NCI-H2081 treated with DMSO at 0.1 percent for 48 hours (cell line): ENCODE measurements around the gene IGFL3.
"Not testable (repeated sequence)": the region's sequence is repeated elsewhere in the genome, so short reads cannot be mapped to it uniquely, and the experiment has no call there.

Source experiments
- DNase-seq: peaks from one replicate; lab custom pipeline; 2025; lab: John Stamatoyannopoulos, UW

Gene IGFL3

GRCh38 chr19:46124638-46125115 is at the start of gene IGFL3:
IGFL3 (minus strand) TSS chr19:46124688; CDS start chr19:46124649, 39 bp downstream.
- no peak for DNase-seq

DNA sequence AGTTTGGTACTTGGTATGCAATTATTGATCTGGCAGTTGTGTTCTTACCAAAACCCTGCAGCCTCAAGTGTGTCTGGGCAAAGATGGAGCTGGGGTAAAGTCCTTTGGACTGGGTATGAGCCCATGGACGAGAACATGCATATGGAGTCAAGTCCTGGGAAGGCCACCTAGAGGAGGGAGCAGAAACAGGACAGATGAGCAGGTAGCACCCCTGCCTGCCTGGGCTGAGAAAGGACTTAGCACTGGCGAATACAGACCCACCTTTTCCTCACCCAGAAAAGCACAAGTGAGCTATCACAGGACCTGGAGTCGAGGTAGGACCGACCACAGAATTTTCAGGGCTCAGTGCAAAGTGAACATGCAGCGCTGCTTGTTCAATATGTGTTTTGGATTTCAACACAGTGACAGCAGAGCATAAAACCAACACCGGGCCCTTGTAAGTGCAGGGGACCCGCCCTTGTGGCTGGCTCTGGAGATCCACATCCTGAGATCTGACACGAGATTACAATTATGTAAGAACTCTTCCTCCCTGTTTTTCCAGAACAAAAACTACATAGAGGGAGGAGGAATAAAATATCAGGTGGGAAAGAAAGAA is 49.5 kb upstream of the IGFL3 start:
- no peak for DNase-seq

DNA sequence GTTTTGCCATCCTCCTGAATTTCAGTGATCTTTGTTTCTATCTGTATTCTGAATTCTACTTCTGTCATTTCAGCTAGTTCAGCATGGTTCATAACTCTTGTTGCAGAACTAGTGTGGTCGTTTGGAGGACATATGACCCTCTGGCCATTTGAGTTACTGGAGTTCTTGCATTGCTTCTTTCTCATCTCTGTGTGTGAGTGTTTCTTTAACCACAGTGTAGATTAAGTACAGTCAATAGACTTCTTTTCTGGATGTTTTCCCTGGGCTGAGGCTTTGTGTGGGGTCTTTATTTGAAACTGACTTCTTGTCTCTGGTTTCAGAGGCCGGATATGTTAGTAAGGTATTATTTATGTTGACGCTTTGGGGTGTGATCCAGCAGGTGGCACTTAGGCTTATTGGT is 38.2 kb upstream of the IGFL3 start:
- no peak for DNase-seq

DNA sequence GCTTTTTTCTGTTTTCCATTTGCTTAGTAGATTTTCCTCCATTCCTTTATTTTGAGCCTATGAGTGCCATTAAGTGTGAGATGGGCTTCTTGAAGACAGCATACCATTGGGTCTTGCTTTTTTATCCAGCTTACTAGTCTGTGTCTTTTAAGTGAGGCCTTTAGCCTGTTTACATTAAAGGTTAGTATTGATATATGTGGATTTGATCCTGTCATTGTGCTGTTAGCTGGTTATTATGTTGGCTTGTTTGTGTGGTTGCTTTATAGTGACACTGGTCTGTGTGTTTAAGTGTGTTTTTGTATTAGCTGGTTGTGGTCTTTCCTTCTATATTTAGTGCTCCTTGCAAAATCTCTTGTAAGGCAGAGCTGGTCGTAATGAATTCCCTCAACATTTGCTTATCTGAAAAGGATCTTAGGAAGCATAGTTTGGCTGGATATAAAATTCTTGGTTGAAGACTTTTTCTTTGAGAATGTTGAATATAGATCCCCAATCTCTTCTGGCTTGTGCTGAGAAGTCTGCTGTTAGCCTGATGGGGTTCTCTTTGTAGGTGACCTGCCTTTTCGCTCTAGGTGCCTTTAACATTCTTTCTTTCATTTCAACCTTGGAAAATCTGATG is 37.3 kb upstream of the IGFL3 start:
- not testable (repeated sequence) for DNase-seq

GRCh38 chr19:46160233-46160775 is 35.8 kb upstream of the IGFL3 start:
- DNase-seq = no peak

- no peak for DNase-seq
Measured at GRCh38 chr19:46159418-46160232, 35.1 kb upstream of the IGFL3 start.

DNA sequence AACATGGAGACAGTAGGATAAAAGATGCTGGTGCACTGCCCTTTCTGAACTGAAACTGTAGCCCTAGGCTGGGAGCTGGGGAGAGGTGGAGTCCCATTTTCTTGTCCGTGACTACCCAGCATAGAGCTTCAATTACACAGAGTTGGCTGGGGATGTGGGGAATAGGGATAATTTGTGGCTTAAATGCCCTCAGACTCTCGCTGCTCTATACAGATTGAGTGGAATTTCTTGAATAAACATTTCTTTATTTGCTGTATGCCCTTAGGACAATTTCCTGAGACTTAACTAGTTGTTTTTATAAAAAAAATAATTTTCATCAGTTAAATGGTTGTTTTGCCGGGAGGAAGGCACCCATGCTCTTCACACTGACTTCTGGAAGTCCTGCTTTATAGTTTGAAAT is 30.7 kb upstream of the IGFL3 start:
- DNase-seq = no peak

- no peak for DNase-seq
Measured at GRCh38 chr19:46150606-46151005, 26.1 kb upstream of the IGFL3 start.

GRCh38 chr19:46147791-46148288 is 23.4 kb upstream of the IGFL3 start, which contains the start of gene IGFL2:
IGFL2 (plus strand) TSS chr19:46148238; CDS start chr19:46148279, 41 bp downstream.
- no peak for DNase-seq

DNA sequence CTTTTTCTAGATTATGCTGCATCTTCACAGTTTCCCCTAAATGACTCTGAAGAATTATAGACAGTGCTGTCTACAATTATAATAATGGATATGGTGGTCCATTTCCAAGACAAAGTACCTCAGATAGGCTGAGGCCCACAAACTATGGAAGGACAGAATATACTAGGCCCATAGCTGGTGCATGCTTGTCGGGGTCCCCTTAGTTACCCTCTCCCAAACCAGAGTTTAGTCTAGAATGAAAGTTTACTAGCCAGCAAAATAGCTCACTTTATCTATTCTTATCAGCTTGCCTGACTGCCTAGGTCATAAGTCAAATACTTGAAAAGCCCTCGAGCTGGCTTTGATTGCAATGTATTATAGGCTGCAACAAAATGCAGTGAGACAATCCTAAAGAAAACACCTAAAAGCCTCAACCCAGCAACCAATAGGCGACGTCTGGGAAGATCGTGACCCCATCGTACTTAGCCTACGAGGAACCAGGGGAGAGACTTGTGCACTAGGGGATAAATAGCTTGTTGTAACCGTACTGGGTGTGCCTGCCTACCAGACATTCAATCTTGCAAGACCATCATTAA is 22.8 kb upstream of the IGFL3 start:
- DNase-seq = no peak

GRCh38 chr19:46144756-46145155 is 20.3 kb upstream of the IGFL3 start:
- DNase-seq = no peak

DNA sequence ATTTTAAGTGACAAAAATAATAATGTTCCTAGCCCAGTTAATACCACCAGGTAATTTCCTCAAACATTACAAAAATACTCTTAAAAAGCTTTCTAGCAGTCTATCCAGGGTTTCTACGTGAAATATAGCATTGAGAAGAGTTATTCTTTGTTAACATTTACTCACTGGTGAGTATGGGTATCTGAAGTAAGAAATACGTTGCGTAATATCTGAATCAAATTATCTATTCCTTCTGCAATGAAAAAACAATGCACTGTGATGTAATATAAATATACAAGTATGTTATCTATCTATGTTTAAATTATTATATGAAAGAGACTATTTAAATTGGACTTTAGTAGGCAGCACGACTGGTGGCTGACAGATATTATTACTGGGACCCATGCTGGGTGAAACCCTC is 17.8 kb upstream of the IGFL3 start:
- no peak for DNase-seq

DNA sequence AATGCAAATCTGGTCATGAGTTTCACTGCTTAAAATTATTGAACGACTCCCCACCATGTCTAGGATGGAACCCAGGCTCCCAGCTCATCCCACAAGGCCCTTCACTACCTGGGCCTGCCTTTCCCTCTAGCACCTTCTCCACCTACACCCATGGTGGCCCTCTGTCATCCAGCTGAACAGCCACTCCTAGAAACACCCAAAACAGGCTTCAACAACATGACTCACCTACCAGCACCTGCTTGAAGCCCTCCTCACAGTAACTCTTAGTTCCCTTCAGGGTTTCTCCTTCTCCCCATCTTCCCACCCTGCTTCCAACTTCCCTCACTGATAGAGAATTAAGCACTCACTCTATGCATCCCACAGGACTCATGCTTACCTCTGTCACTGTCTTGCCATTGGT is 16.9 kb upstream of the IGFL3 start:
- no peak for DNase-seq

DNA sequence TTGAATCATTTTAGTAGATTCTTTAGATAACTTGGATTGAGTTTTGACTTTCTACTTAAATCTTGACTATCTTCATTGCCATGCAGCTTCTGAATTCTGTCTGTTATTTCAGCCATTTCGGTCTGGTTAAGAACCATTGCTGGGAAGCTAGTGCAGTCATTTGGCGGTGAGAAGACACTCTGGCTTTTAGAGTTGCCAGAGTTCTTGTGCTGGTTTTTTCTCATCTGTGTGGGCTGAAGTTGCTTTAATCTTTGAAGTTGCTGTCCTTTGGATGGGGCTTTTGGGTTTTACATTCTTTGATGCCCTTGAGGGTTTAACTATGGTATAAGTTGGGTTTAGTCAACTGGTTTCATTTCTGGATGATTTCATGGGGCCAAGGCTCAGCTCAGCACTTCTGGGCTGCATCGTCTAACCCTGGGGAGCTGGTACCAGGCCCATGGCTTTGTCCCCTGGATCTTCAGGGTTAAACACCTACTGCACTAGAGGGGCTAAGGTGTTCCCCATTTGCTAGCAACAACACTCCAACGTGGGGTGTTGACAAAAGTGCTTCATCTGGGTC is 13.5 kb upstream of the IGFL3 start:
- no peak for DNase-seq

GRCh38 chr19:46134527-46134926 is 10.0 kb upstream of the IGFL3 start:
- no peak for DNase-seq

DNA sequence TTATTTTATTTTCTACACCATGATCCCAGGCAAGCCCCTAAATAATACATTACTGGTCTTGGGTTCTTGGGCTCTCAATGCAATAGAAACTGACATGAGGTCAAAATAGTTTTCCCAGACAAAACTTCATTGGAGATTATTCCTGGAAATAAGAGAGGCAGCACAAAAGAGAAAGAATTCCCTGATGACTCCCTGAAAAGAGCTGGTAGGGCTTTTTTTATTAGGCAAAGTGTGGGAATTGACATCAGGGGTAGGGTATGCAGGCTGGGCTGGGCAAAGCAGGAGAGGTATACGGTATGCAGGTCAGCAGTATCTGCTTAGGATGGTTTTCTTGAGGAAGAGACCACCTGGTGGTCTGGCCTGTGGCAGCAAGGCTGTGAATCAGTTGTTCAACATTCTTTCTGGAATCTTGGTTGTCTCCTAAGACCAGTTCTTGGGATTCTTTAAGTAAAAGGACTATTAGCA is 9.3 kb upstream of the IGFL3 start:
- no peak for DNase-seq

DNA sequence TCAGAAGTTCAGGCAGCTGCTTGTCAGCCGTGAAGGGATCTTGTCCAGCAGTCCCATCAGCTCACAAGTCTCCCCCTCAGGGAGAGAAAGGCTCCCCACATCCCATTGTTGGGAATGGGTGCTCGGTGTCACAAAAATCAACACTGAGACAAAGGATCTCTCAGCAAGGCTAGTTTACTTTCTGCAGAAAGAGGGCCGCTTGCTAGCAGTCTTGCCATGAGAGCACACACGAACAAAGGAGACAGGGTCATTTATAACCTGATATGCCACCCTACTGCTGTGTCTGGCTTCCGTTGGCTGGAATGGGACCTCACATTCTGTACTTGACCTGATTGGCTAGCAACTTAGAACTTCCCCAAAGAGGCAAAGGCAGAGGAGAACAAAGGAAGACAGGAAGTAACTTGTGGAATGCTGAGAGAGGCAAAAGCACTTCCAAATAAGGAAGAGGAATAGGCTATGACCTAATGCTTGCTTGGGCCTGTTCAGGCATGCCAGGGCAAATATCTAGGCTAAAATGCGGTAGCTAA is 8.7 kb upstream of the IGFL3 start:
- DNase-seq = no peak

DNA sequence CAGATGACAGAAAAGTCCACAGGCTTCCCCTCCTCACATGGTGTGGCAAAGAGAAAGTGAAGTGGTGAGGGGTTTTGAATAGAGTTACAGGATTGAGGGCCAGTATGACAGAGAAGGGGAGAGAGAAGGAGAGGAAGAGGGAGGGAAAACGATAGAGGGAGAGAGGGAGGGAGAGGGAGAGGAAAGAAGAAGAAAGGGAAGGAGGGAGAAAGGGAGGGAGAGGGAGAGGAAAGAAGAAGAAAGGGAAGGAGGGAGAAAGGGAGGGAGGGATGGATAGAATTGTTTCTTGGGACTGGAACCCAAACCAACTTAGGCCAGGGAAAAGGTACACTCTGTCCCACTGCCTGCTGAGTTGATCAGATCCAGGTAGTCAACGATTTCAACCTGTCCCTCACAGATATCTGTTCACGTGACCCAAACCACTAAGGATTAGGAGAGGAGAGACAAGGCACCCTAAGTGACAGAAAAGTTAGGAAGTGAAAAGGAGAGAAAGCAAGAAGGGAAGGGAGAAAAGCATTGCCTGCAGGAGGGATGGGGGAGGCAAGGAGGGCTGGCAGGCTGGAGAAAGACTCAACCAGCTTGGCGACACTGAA is 8.1 kb upstream of the IGFL3 start:
- no peak for DNase-seq

DNA sequence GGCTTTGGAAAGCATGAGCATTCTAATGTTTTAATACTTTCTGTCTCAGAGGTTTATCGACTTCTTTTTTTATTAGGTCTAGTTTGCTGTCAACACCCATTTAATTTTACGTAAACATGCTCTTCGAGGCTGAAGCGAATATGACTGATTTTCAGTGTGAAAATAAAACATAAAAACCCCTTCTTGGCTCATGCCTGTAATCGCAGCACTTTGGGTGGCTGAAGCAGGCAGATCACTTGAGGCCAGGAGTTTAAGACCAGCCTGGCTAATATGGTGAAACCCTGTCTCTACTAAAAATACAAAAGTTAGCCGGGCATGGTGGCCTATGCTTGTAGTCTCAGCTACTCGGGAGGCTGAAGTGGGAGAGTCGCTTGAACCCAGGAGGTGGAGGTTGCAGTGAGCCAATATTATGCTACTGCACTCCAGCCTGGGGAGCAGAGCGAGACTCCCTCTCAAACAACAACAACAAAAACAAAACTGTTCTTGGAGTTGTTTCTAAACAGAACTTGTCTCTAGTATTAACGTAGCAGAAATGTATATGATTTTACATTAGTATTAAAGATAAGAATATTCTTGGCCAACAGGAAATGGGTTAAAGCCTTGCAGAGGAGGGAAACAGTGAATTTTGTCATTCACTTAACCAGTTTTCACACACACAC is 7.1 kb upstream of the IGFL3 start:
- no peak for DNase-seq

DNA sequence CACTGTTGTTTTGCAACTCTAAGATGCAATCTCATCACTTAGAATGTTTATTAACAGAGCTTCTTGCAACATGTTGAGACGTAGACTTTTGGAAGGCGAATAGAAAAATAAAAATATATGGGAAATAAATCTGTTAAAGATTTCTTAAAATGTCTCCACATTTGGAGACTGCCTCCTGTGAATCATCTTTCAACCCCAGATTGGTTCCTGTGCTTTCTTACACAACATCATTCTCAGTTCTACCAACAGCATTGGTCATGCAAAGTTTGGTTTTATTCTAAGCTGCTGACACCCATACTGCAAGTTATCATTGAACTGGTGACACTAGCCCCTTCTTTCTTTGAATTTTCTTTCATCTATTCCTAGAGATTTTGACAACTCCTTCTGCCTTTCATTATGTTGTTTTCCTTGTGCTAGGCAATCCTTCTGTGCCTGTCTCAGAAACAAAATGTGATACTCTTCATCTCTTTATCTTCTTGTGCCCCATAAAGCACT is 1.6 kb upstream of the IGFL3 start:
- DNase-seq = no peak
